HepG2 (cell line): ENCODE measurements around the gene TPPP3. TPM values are rescaled to one million over a fixed set of nuclear protein-coding genes. Genes with fewer than 3 reads are reported as not detected.

Experiments
- AKAP8 ChIP-seq: sonication (generic); formaldehyde crosslinking; IDR thresholded peaks from 2 replicates; pipeline ENCODE4 v1.5.1; 2020; ENCODE audit warnings: mild to moderate bottlenecking, missing genetic modification reagents
- ETV6 ChIP-seq: sonication (generic); formaldehyde crosslinking; conservative IDR thresholded peaks from 2 replicates; pipeline ENCODE4 v1.4.0; 2020; ENCODE audit warnings: missing genetic modification reagents
- FOXK1 ChIP-seq: sonication (generic); formaldehyde crosslinking; IDR thresholded peaks from 2 replicates; pipeline ENCODE4 v1.4.0; 2020; ENCODE audit warnings: low read depth, missing genetic modification reagents, borderline replicate concordance
- FUBP1 ChIP-seq: sonication (generic); formaldehyde crosslinking; IDR thresholded peaks from 2 replicates; pipeline ENCODE4 v1.5.1; 2020; ENCODE audit warnings: missing genetic modification reagents, mild to moderate bottlenecking, borderline replicate concordance
- GABPA ChIP-seq, 2 experiments: IDR thresholded peaks; 2 replicates each; pipeline ENCODE4 v1.6.1; 2011 to 2016; ENCODE audit warnings: low read depth in 2 of 2, low read length in 1 of 2, missing biosample characterization in 1 of 2, missing genetic modification characterization in 1 of 2
- MAF1 ChIP-seq: sonication (generic); formaldehyde crosslinking; IDR thresholded peaks from 2 replicates; pipeline ENCODE4 v1.5.0; 2020; ENCODE audit warnings: missing genetic modification reagents, borderline replicate concordance
- MXD3 ChIP-seq: IDR thresholded peaks from 2 replicates; pipeline ENCODE4 v1.6.1; 2016; ENCODE audit warnings: mild to moderate bottlenecking, missing biosample characterization, missing genetic modification reagents
- PAWR ChIP-seq: sonication (generic); formaldehyde crosslinking; IDR thresholded peaks from 2 replicates; pipeline ENCODE4 v1.4.0; 2020; ENCODE audit warnings: missing genetic modification reagents, mild to moderate bottlenecking, borderline replicate concordance
- PHB2 ChIP-seq: fragments of 450-650 bp; IDR thresholded peaks from 2 replicates; pipeline ENCODE4 v1.6.1; 2018; ENCODE audit not compliant: partially characterized antibody
- RCOR2 ChIP-seq: IDR thresholded peaks from 2 replicates; pipeline ENCODE4 v1.6.1; 2016; ENCODE audit warnings: missing biosample characterization, missing genetic modification reagents
- RERE ChIP-seq: IDR thresholded peaks from 2 replicates; pipeline ENCODE4 v1.6.1; 2016; ENCODE audit warnings: low read depth, missing genetic modification reagents, missing compliant biosample characterization
- SNRNP70 ChIP-seq: fragments of 200-400 bp; formaldehyde crosslinking; IDR thresholded peaks from 2 replicates; pipeline ENCODE4 v1.6.1; 2017; ENCODE audit warnings: mild to moderate bottlenecking, low read depth, low read length, moderate library complexity
- TBL1XR1 ChIP-seq: fragments of 150-350 bp; IDR thresholded peaks from 2 replicates; pipeline ENCODE4 v1.6.1; 2014; ENCODE audit warnings: borderline replicate concordance, low read length; ENCODE audit not compliant: partially characterized antibody
- TEAD2 ChIP-seq: sonication (generic); formaldehyde crosslinking; IDR thresholded peaks from 2 replicates; pipeline ENCODE4 v1.9.0; 2021; ENCODE audit warnings: missing genetic modification reagents
- ZBTB26 ChIP-seq: IDR thresholded peaks from 2 replicates; pipeline ENCODE4 v1.6.1; 2016; ENCODE audit warnings: missing compliant biosample characterization, missing genetic modification reagents, borderline replicate concordance
- ZNF17 ChIP-seq: sonication (generic); formaldehyde crosslinking; IDR thresholded peaks from 2 replicates; pipeline ENCODE4 v1.5.0; 2020; ENCODE audit warnings: mild to moderate bottlenecking, missing genetic modification reagents
- ZNF547 ChIP-seq: sonication (generic); formaldehyde crosslinking; IDR thresholded peaks from 2 replicates; pipeline ENCODE4 v1.5.1; 2020; ENCODE audit warnings: mild to moderate bottlenecking, missing genetic modification reagents
- ZNF550 ChIP-seq: sonication (generic); formaldehyde crosslinking; IDR thresholded peaks from 2 replicates; pipeline ENCODE4 v1.4.0; 2020; ENCODE audit warnings: mild to moderate bottlenecking, missing genetic modification reagents, borderline replicate concordance
- ZNF740 ChIP-seq: sonication (generic); formaldehyde crosslinking; IDR thresholded peaks from 2 replicates; pipeline ENCODE4 v1.4.0; 2020; ENCODE audit warnings: missing genetic modification reagents
- ZNF781 ChIP-seq: sonication (generic); formaldehyde crosslinking; IDR thresholded peaks from 2 replicates; pipeline ENCODE4 v1.5.1; 2020; ENCODE audit warnings: borderline replicate concordance, mild to moderate bottlenecking, missing genetic modification reagents; ENCODE audit errors: not compliant biosample characterization
- polyA plus RNA-seq, 8 experiments: library from polyadenylated mRNA; depleted of rRNA in 3 of 8; stranded (reverse) in 7 of 8; unstranded in 1 of 8; fragments of >200 nt; fragmentation: Illumina TruSeq in 4 of 8; extraction: Trizol in 4 of 8; gene quantifications; 2 replicates each; pipeline versions ENCODE4 v1.2.1 to v1.2.3, GENCODE V29; 2011 to 2016; ENCODE audit warnings: low read depth in 4 of 8, missing spikeins in 1 of 8, mixed read lengths in 1 of 8; ENCODE audit not compliant: insufficient read depth in 1 of 8
- total RNA-seq, 5 experiments: library from RNA; depleted of rRNA; stranded (reverse); fragments of >200 nt; fragmentation: Illumina TruSeq; extraction: Trizol; gene quantifications; 2 replicates each; pipeline ENCODE4 v1.2.3, GENCODE V29; 2016; ENCODE audit warnings: low read depth in 1 of 5

TPPP3 gene
- total and polyA plus RNA-seq, 2 of the 13 experiments (the other 11 are each of a cell fraction or from before 2014, with no cell fraction given) = 0.16 to 0.44 TPM

GRCh38 chr16:67430504-67430976 is 37.2 kb upstream of the TPPP3 start (continued):
- TF ChIP-seq ZBTB26 = 0 out of 2 replicates have a peak, but pooled peaks have one; percentile 11
- peak; percentile 82; the same call in 1 of the 2 replicates for TF ChIP-seq ETV6 (CRISPR knock-in tag)
- TF ChIP-seq ZNF547 (CRISPR knock-in tag) = peak; percentile 82
- TF ChIP-seq GABPA (IDR thresholded peaks at IDR 0.05; ENCODE audit: low read depth, low read length) = no peak
- TF ChIP-seq GABPA (CRISPR knock-in tag; IDR thresholded peaks at IDR 0.05; ENCODE audit: low read depth) = no peak
- TF ChIP-seq ZNF740 (CRISPR knock-in tag) = no peak
- peak; percentile 92; the same call in 1 of the 2 replicates for TF ChIP-seq ZNF550 (CRISPR knock-in tag)
- no peak for TF ChIP-seq SNRNP70
- no peak for TF ChIP-seq FUBP1 (CRISPR knock-in tag)
- no peak for TF ChIP-seq PHB2
- no peak for TF ChIP-seq RCOR2 (CRISPR knock-in tag)
- TF ChIP-seq RERE (CRISPR knock-in tag) = no peak
- TF ChIP-seq ZNF781 (CRISPR knock-in tag) = no peak
- TF ChIP-seq PAWR = peak; percentile 90; the same call in 1 of the 2 replicates
- peak; percentile 22; the same call in 1 of the 2 replicates for TF ChIP-seq MAF1 (CRISPR knock-in tag)
- peak; percentile 64; the same call in 1 of the 2 replicates for TF ChIP-seq AKAP8 (CRISPR knock-in tag)
- no peak for TF ChIP-seq TBL1XR1
- peak; percentile 92 for TF ChIP-seq MXD3
- no peak for TF ChIP-seq FOXK1
- TF ChIP-seq ZNF17 = peak; percentile 41; the same call in 1 of the 2 replicates
- no peak; the same call in 1 of the 2 replicates for TF ChIP-seq TEAD2 (CRISPR knock-in tag)
